ENCODE data around the gene KHDRBS2.

DNA sequence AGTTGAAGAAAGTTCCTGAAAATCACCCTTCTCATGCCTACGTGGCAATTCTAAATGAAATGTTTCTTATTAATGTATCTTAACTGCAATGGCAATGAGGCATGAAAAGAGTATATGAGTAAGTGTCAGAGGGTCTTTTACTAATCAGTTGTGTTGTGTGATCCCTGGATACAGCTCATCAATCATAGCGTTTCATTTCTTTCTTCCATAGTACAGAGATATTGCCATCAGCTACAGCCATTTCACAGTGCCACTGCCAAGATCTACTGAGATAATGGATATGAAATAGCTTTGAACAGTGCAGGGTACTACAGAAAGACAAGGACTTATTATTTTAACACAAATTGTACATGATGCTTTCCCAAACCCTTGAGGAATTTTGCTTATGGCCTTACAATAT, 450.8 kb downstream of the KHDRBS2 start:
- no peak for TF ChIP-seq POLR2A (IDR thresholded peaks at IDR 0.05)
- TF ChIP-seq, protein P1, sequence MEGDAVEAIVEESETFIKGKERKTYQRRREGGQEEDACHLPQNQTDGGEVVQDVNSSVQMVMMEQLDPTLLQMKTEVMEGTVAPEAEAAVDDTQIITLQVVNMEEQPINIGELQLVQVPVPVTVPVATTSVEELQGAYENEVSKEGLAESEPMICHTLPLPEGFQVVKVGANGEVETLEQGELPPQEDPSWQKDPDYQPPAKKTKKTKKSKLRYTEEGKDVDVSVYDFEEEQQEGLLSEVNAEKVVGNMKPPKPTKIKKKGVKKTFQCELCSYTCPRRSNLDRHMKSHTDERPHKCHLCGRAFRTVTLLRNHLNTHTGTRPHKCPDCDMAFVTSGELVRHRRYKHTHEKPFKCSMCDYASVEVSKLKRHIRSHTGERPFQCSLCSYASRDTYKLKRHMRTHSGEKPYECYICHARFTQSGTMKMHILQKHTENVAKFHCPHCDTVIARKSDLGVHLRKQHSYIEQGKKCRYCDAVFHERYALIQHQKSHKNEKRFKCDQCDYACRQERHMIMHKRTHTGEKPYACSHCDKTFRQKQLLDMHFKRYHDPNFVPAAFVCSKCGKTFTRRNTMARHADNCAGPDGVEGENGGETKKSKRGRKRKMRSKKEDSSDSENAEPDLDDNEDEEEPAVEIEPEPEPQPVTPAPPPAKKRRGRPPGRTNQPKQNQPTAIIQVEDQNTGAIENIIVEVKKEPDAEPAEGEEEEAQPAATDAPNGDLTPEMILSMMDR (IDR thresholded peaks at IDR 0.05): no peak
